NT2/D1 (cell line): ENCODE results near the gene SNX9.

Source experiments
- YY1 ChIP-seq: IDR thresholded peaks from 2 replicates; pipeline ENCODE4 v1.6.1; 2011; ENCODE audit not compliant: insufficient read length, insufficient read depth
- ZNF274 ChIP-seq: IDR thresholded peaks from 2 replicates; pipeline ENCODE4 v1.6.1; 2011; ENCODE audit warnings: mild to moderate bottlenecking, low read depth, low read length

- no peak for TF ChIP-seq ZNF274
- TF ChIP-seq YY1: no peak
Measured at GRCh38 chr6:157961153-157961831, 138.2 kb downstream of the SNX9 start.
